ENCODE results near the gene MYO3B. TPM values are rescaled to one million over a fixed set of nuclear protein-coding genes. Genes with fewer than 3 reads are reported as not detected.

The MYO3B gene
- polyA plus RNA-seq, 1 of the 3 experiments (the other 2 are of a cell fraction) = not detected

DNA sequence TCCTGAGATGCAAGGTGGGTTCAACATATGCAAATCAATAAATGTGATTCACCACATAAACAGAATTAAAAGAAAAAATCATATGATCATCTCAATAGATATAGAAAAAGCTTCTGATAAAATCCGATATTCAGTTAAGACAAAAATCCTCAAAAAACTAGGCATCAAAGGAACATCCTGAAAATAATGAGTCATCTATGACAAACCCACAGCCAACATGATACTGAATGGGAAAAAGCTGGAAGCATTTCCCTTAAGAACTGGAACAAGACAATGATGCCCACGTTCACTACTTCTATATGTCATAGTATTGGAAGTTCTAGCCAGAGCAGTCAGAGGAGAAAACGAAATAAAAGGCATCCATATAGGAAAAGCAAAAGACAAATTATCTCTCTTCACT is 80.4 kb downstream of the MYO3B start (continued):
- TF ChIP-seq REST (IDR thresholded peaks at IDR 0.05; ENCODE audit: low read depth, low read length) (no peak), FOXM1 (IDR thresholded peaks at IDR 0.05; ENCODE audit: low read depth) (no peak)

GRCh38 chr2:170260188-170260587 is 82.2 kb downstream of the MYO3B start:
- Histone ChIP-seq H3K4me3 (ENCODE audit: low read depth in 2 of 2, low read length in 1 of 2) (no peak overlapping the region), H3K4me1 (ENCODE audit: control insufficient read depth in 1 of 2, insufficient read depth in 2 of 2, low read depth in 1 of 2, low read length in 1 of 2) (peaks cover 0 to under 1% of the 10 kb centered on the region in 2 experiments; a peak in 2 of 4 replicates), H4K20me1 (ENCODE audit: insufficient read depth) (no peaks in the 10 kb centered on the region), H2AFZ (ENCODE audit: low read depth) (no peak overlapping the region), H3K9me3 (no peaks in the 10 kb centered on the region), H3K27me3 (ENCODE audit: insufficient read depth) (no peaks in the 10 kb centered on the region), H3K9ac (no peak overlapping the region), H3K36me3 (replicated peaks in 1 of 2; ENCODE audit: control insufficient read depth in 1 of 2, insufficient read depth in 2 of 2, low read length in 1 of 2) (no peaks in the 10 kb centered on the region), H3K4me2 (no peak overlapping the region), H3K27ac (ENCODE audit: low read depth in 2 of 2, low read length in 1 of 2) (no peak overlapping the region), H3K9me2 (no peaks in the 10 kb centered on the region), H3F3A (replicated peaks; ENCODE audit: insufficient read depth) (no peaks in the 10 kb centered on the region), H3K79me2 (ENCODE audit: insufficient read depth) (no peaks in the 10 kb centered on the region)
- no peak for TF ChIP-seq USF1 (IDR thresholded peaks at IDR 0.05; ENCODE audit: borderline replicate concordance, low read depth)
- TF ChIP-seq ELF1 (IDR thresholded peaks at IDR 0.05) = no peak
- TF ChIP-seq REST (IDR thresholded peaks at IDR 0.05; ENCODE audit: low read depth, low read length) = no peak
- ChIA-PET CTCF (interaction anchor here (0.8 to 1.5 kb wide), 2 partner anchors 16 to 254 kb away, joined by 3 to 4 read pairs; no protein-coding TSS in a partner anchor), POLR2A (no interaction called here)
- DNase-seq = no peak

DNA sequence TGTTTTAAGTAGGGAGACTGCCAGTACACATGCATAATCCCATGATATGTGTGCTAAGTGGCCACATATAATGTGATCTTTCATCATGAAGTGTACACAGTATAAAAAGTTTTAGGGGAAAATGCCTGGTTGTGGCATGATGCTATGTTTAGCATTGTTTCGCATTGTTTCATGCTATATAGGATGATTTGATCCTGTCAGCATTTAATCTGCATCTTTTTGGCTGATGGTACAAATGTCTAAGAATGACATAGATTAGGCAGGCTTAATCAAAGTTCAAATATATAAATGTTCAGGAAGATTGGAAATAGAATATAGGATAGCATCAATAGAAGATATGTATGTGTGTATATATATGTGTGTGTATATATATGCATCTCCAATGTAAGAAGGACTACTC is 83.6 kb downstream of the MYO3B start:
- Histone ChIP-seq H2AFZ (ENCODE audit: low read depth) (no peak overlapping the region), H3K4me2 (no peak overlapping the region), H4K20me1 (ENCODE audit: insufficient read depth) (no peaks in the 10 kb centered on the region), H3K79me2 (ENCODE audit: insufficient read depth) (no peaks in the 10 kb centered on the region), H3K9me3 (no peaks in the 10 kb centered on the region), H3K36me3 (replicated peaks in 1 of 2; ENCODE audit: control insufficient read depth in 1 of 2, insufficient read depth in 2 of 2, low read length in 1 of 2) (no peaks in the 10 kb centered on the region), H3K27ac (ENCODE audit: low read depth in 2 of 2, low read length in 1 of 2) (no peak overlapping the region), H3F3A (replicated peaks; ENCODE audit: insufficient read depth) (no peaks in the 10 kb centered on the region), H3K4me3 (ENCODE audit: low read depth in 2 of 2, low read length in 1 of 2) (no peak overlapping the region), H3K27me3 (ENCODE audit: insufficient read depth) (no peaks in the 10 kb centered on the region), H3K4me1 (ENCODE audit: control insufficient read depth in 1 of 2, insufficient read depth in 2 of 2, low read depth in 1 of 2, low read length in 1 of 2) (peaks cover 0 to 3% of the 10 kb centered on the region in 2 experiments; a peak in 2 of 4 replicates), H3K9ac (no peak overlapping the region), H3K9me2 (no peaks in the 10 kb centered on the region)
- DNase-seq = no peak
- CTCF ChIA-PET = interaction anchor here (1.2 to 1.5 kb wide), 2 partner anchors 15 to 25 kb away, joined by 4 to 9 read pairs; no protein-coding TSS in a partner anchor
- no peak for TF ChIP-seq MAX (IDR thresholded peaks at IDR 0.05; ENCODE audit: low read depth)
- TF ChIP-seq GATA2 (CRISPR knock-in tag; IDR thresholded peaks at IDR 0.05) = no peak
- TF ChIP-seq YY1 (IDR thresholded peaks at IDR 0.05; ENCODE audit: low read depth) = no peak
- TF ChIP-seq, protein P1, sequence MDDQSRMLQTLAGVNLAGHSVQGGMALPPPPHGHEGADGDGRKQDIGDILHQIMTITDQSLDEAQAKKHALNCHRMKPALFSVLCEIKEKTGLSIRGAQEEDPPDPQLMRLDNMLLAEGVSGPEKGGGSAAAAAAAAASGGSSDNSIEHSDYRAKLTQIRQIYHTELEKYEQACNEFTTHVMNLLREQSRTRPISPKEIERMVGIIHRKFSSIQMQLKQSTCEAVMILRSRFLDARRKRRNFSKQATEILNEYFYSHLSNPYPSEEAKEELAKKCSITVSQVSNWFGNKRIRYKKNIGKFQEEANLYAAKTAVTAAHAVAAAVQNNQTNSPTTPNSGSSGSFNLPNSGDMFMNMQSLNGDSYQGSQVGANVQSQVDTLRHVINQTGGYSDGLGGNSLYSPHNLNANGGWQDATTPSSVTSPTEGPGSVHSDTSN (IDR thresholded peaks at IDR 0.05) = no peak
- no peak for TF ChIP-seq NRF1 (IDR thresholded peaks at IDR 0.05; ENCODE audit: low read depth, low read length)
- POLR2A ChIA-PET = no interaction called here
- WGBS (ENCODE audit: low lambda C conversion rate) = 58% methylated on average over 1 of the region's 1 CpG

Data from SK-N-SH (cell line).